NCI-H446 (cell line): Measurements from ENCODE around the gene MARCHF4.
A peak's percentile ranks its signal among the peaks of the same experiment; 100 is the strongest.

Experiments
- DNase-seq, 2 experiments: peaks; one replicate each; lab custom pipeline; 2025; lab: John Stamatoyannopoulos, UW

The MARCHF4 gene

GRCh38 chr2:216349366-216349765 lies 22.9 kb downstream of the MARCHF4 start:
- DNase-seq, result no peak

DNA sequence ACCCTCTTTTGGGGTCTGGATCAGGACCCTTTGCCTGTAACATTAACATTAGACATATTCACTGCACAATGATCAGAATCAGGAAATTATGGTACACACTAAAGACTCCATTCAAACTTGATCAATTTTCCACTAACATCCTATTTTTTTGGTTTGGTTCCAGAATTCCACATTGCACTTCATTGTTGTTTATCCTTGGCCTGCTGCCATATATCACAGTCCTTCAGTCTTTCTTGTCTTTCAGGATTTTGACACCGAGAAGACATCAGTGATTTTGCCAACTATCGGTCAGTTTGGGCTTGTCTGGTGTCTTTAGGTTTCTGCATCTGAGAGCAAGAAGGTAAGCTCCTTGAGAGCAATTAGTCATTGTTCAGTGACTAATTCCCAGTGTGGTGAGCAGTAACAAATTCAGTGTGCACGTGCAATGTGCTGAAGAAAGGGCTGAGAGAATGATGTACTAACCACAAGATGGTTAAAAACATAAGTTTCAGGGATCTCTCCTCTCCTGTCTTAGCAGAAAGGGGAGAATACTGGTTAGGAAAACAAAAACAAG lies 23.5 kb downstream of the MARCHF4 start:
- DNase-seq, result no peak

DNA sequence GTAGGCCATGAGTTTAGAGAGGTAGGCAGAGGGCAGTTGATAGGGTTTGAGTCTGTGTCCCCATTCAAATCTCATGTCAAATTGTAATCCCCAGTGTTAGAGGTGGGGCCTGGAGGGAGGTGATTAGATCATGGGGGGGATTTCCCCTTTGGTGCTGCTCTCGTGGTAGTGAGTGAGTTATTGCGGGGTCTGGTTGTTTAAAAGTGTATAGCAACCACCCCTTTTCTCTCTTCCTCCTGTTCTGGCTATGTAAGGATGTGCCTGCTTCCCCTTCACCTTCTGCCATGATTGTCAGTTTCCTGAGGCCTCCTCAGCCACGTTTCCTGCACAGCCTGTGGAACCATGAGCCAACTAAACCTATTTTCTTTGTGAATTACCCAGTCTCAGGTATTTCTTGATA lies 25.5 kb downstream of the MARCHF4 start:
- DNase-seq, result no peak

GRCh38 chr2:216345846-216346245 lies 26.4 kb downstream of the MARCHF4 start:
- no peak for DNase-seq

GRCh38 chr2:216344950-216345300 lies 27.4 kb downstream of the MARCHF4 start:
- DNase-seq, result no peak

DNA sequence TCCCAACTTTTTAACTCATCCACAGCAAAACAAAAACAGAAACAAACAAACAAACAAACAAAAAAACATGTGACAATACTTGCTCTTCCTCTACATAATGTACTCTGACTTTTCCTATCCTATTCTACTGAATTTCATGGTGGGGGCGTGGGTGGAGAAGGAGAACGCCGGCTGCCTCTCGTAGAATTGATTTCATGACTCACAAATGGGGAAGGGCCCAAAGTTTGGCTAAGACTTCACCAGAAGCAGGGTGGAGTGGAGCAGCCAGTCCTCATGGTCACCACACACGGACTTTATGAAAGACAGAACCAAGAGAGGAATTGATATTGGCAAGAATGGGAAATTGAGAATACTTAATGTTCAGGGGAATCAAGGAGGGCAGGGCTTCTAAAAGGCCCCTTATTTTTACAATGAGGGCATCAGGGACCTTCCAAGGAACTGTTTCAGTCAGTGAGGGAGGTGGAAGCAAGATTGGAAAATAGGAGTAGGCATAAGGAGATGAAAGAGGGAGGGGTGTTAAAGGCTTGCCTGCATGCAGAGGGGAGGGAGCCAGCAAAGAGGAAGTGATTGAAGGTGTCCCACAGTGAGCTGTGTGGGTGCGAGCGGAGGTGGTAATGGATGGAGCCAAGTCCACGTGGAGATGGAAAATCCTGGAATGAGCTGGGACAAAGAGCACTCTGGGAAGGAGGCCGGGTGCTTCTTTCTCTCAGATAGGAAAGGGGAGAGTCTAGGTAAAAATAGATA lies 27.9 kb downstream of the MARCHF4 start:
- no peak for DNase-seq

- DNase-seq, result no peak
These were observed 28.9 kb downstream of the MARCHF4 start for GRCh38 chr2:216343221-216343980.

GRCh38 chr2:216341121-216341520 lies 31.2 kb downstream of the MARCHF4 start:
- DNase-seq, result peak; percentile 67 to 89

GRCh38 chr2:216340280-216340631 lies 32.0 kb downstream of the MARCHF4 start:
- DNase-seq, result no peak

DNA sequence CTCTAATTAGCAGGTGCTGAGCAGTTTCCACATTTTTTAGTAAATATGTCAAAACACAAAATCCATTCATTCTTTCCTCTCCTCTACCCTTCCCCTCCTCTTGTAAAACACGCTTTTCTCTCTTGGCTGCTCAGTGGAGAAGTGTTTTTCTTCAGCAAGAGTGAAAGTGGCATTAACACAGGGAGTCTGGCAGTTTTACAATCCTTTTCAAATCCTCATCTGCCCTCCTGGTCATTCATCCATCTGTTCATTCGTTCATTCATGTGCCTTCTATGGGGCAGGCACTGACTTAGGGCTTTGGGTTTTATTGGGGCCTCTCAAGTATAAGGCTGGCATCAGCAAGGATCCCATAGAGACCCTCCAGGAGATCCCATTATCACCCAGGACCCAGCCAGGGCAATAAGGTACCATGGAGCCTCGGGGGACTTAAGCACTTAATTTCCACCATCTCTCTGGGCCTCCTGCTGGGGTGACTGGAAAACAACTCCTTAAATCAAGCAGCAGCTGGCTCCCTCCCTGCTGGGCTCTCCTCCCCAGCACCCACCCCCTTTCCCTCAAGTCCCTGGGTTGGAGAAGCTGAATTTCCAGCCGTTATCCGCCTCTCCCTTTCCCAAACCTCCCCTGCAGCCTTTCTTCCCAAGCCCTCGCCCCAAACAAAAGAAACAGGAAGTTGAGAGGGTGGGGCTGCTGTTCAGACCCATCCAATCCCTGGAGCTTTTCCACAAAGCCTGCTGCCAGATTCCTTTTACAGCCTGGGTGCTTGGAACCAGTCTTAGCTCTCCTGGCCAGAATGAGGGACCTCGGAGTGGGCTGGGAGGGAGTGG lies 32.6 kb downstream of the MARCHF4 start:
- peak; percentile 90 to 91 for DNase-seq

DNA sequence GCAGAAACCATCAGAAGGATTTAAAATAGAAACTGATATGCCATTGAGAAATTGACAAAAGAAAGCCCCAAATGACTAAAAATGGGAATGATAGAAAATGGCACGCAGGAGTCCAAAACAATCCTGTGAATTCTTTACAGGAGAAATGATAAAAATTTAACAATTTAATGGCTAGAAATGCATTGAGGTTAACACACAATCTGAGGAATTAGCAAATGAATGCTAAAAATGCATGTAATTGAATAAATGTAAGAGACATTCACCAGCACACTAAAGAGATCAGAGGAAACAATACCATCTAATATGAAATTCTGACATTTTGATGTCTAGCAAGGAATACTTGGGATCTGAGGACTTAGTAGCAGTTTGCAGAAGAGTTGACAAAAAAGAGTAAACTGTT lies 37.0 kb downstream of the MARCHF4 start:
- no peak for DNase-seq

DNA sequence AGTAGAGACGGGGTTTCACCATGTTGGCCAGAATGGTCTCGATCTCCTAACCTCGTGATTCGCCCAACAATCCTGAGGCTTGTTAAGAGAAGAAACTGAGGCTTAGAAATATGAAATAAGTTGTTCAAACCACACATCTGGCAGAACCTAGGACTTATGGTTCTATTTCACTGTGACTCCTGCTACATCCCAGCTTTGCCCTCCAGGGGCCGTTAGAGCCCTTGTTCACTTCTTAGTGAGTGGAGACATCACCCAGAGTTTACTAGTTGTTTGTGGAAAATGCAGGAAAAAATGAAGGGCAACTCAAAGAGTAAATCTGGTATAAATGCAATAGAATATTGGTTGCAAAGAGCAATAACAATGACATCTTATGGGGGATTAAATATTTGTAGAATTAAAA lies 43.9 kb downstream of the MARCHF4 start:
- no peak for DNase-seq

DNA sequence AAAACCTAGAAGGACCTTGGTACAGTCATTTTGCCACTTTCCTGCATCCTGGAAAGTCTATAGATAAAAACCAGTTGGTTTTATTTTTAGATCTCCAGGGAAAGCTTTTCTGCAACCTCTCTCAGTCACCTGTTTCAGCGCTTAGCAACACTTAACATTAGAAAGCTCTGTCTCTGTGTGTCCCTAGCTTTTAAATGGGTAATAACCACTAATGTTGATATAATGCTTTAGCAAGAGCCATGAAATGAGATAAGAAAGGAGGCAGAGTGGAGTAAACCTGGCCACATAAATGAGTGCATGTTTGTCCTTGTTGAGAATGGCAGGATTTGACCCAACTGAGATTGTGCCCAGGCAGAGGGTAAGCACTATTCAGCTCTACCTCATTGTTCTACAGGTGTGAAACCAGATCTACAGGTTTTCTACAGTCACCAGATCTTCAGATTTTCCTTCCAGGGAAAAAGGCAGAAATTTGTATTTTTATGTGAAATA lies 44.8 kb downstream of the MARCHF4 start:
- no peak for DNase-seq
